ENCODE results near the gene FAM76A.

- no peak for TF ChIP-seq CTCF (IDR thresholded peaks at IDR 0.05)
- no peak for TF ChIP-seq POLR2AphosphoS5 (IDR thresholded peaks at IDR 0.05)
- no peak for TF ChIP-seq EP300 (IDR thresholded peaks at IDR 0.05; ENCODE audit: low read depth)
Measured at GRCh38 chr1:27705545-27705944, 20.2 kb upstream of the FAM76A start.

Data from transverse colon (tissue), 4 donors.